ENCODE data around the gene ERP27.

Gene ERP27

DNA sequence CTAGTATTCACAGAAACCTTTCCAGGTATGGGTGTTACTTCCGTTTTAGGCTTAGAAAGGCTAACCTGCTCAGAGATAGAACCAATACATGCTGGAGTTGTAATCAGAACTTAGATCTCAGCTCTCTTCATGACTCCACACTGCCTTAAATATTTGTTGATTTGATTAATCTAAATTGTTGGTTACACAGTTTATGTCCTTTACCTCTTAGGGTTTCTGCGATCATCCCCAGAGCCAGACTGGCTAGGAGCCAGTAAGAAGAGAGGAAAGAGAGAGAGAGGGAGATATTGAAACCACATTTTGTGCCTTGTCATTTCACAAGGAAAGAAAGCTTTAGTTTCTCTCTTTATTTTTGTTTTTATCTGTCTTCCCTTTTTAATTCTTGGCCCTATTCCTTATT, 35.9 kb downstream of the ERP27 start:
- DNase-seq (ENCODE audit: low read depth), result no peak

DNA sequence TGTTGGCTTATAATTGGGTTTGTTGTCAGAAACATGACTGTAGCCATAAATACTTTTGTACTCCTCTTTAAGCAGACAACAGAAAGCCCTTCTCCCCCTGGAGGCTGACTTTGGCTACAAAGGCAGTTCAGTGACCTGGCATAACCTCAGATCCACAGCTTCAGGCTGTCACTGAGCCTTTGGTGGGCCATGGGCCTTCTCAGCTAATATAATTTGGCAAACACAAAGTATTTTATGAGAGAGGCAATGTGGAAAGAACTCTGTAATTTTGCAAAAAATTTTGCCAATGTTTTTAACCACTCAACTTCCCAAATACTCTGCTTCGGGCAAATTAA, 37.1 kb downstream of the ERP27 start:
- no peak for DNase-seq (ENCODE audit: low read depth)

DNA sequence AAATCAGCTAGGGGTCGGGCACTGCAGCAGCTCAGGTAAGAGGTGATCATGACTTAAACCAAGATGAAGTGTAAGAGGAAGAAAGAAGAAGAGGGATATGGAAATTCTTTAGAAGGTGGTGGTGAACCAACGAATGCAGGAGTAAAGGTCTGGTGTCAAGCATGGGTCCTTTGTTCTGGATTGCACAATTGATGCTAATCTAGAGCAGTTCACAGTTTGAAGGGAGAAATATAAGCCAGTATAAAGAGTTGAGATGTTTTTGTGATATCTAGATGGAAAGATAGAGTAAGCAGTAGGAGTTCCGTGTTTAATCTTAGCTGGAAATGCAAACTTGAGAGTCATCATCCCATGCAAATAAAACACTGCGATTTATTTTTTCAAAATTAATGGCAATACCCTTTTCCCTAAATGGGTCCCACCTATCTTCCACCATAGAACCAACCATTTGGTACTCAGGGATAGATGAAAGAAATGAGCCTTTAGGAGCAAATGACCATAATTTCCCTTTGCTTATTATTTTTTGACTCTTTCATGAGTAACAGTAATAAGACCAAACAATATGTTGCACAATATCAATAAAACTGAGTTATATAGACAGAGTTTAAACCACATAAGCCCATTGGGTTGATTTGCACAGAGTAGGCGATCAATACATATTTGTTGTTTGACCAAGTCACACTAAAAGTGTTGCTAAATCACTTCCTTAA, 37.7 kb downstream of the ERP27 start:
- DNase-seq (ENCODE audit: low read depth), result no peak

GRCh38 chr12:14896521-14897169, 41.7 kb downstream of the ERP27 start:
- no peak for DNase-seq (ENCODE audit: low read depth)

DNA sequence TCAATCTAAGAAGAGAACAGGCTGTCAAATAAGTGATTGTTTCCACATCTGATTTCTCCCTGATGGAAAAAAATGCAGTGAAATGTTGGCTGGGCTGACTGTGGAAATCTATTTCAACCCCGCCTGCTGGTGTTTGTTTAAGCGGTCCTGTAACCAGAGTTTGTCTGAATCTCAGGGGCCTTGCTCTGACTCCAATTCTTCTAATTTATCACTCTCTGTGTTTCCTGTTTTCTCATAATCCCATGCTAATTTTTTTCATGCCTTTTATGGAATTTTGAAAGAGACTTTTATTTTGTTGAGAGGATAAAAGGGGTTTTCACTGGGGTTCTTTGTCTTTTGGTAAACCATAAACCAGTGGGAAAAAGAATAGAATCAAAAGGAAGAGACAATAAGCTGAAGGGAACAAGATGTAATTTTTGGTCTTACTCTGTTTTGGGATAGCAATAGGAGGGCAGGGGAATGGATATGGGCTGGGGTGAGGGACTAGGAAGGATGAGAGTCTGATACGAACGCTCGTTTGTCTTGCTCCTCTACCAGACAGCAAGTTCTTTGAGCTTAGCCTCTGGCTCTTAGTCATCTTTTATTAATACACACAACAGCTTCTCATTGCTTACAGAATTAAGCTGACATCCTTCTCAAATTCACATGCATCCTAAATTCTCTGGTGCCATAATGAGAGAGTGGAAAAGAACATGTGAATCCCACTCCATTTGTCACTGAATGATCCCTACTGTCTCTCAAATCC, 44.7 kb downstream of the ERP27 start:
- DNase-seq (ENCODE audit: low read depth), result no peak

GRCh38 chr12:14892726-14893505, 45.4 kb downstream of the ERP27 start:
- peak; percentile 66 for DNase-seq (ENCODE audit: low read depth)

DNA sequence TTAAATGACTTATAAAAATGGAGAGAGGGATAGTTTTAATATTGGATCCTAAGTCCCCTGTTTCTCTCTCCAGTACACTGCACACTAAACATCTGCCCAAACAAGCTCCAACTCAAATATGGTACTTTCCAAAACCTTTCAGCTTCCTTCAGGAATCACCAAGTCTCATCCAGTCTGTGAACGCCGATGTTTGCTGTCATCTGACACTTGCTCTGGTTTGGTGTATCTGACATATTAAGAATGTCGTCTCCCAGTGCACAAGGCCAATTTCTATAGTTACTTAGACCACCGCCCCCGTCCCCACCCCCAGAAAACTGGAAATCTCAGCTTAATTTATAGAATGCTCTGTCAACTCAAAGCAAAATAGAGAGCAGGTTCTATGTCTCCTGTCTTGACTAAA, 47.6 kb downstream of the ERP27 start:
- DNase-seq (ENCODE audit: low read depth), result no peak

DNA sequence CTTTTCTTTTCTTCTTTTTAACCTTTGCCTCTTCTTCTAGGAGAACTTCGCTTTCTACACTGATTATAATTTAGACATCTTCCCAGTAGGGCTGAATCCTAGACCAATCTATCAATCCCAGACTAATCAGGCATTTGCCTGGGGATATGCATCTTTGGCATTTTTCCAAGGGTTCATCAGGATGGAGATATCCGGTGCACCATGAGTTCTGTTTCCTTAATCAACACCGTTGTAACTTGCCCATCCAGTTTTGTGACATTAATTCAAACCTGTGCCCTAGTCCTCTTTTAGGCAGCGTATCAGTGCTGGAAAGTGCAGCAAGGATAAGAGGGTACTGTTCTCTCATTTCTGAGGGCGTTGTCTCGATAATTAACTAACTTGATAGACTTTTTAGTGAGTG, 52.1 kb downstream of the ERP27 start:
- DNase-seq (ENCODE audit: low read depth), result no peak

- DNase-seq (ENCODE audit: low read depth), result peak; percentile 77
These were observed 52.6 kb downstream of the ERP27 start, which contains the start of gene MGP for GRCh38 chr12:14885718-14886221. TSS of gene MGP (minus strand) at chr12:14885854. CDS start at chr12:14885791, 63 bp downstream.

- peak; percentile 68 for DNase-seq (ENCODE audit: low read depth)
These were observed 53.9 kb downstream of the ERP27 start for GRCh38 chr12:14884458-14884878.

DNA sequence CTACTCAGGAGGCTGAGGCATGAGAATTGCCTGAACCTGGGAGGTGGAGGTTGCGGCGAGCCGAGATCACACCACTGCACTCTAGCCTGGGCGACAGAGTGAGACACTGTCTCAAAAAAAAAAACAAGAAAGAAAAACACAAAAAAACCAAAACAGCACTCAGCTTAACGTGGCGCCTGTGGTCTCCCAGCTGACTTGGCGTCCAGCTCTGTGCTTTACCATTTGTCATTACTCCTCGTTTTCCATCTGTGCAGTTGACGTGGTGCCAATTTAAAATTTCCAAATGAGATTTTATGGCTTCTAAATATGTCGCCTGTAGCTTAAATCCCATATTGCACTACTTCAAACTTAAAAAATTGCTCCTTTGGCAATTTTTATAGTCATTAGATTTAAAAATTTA, 54.7 kb downstream of the ERP27 start:
- no peak for DNase-seq (ENCODE audit: low read depth)

GRCh38 chr12:14880890-14881453, 57.4 kb downstream of the ERP27 start:
- no peak for DNase-seq (ENCODE audit: low read depth)

DNA sequence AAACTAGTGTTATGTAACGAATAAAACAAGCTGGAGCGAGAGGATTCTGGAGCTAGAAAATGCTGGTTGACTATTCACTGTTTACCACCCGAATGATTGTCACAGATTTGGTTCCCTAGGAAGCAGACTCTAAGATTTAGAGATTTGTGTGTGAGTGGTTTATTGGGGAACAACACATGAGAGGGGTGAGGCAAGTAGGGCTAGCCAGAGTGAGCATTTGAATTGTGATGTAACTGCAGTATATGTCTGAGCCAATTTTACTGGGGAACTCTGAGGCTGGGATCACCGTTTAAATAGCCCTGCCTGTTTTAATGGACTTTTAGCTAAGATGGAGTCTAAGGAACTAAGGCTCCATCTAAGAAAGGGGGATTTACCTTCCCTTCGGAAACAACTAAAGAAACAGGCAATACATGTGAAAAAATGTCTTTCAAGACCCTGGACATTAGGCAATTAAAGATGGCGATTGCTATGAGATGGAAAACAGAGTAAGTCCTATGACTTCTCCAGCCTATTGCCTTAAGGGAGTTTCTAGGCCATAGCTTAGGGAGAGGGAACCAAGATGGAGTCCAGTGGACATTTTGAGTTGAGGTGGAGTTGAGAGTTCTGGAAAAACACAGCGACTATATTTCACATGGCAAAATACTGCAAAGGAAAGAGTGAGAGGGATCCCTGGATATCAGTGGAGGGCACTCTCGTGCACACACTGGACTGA, 59.0 kb downstream of the ERP27 start:
- DNase-seq (ENCODE audit: low read depth), result no peak

GRCh38 chr12:14878488-14878887, 59.8 kb downstream of the ERP27 start:
- no peak for DNase-seq (ENCODE audit: low read depth)

GRCh38 chr12:14876833-14877232, 61.5 kb downstream of the ERP27 start:
- no peak for DNase-seq (ENCODE audit: low read depth)

GRCh38 chr12:14874882-14875281, 63.5 kb downstream of the ERP27 start:
- no peak for DNase-seq (ENCODE audit: low read depth)

GRCh38 chr12:14873440-14874185, 64.7 kb downstream of the ERP27 start:
- DNase-seq (ENCODE audit: low read depth), result no peak

- DNase-seq (ENCODE audit: low read depth), result no peak
These were observed 66.5 kb downstream of the ERP27 start for GRCh38 chr12:14871886-14872285.

- DNase-seq (ENCODE audit: low read depth), result no peak
These were observed 67.1 kb downstream of the ERP27 start for GRCh38 chr12:14871247-14871646.

DNA sequence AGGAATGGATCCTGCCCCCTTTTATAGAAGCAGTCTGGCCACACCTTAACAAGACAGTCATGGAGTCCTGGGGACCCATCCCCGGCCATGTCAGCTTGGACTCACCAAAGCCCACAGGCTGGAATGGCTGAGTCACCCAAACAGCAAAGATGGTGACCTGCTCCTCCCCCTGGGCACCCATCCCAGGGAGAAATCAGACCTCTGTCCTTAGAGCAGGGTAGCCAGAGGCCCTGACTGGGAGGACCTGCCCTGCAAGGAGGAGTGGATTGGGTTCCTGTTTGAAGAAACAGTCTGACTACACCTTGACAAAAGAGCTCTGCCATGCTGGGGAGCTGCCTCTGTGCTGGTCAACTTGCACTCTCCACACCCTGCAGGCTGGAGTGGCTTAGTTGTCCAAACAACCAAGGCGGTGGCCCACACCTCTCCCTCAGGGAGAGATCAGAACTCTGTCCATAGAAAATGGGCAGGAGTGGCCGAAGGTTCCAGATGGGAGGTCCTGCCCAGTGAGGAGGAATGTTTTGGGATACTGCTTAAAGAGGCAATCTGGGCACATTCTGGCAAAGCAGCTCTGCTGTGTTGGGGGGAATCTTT, 69.3 kb downstream of the ERP27 start:
- no peak for DNase-seq (ENCODE audit: low read depth)
